GM18517 (cell line): Measurements from ENCODE around the gene FNTB.

ENCODE experiments used
- ATAC-seq: cut with Tn5 transposase; IDR thresholded peaks from one replicate; pipeline ENCODE4 v1.9.1; 2021; ENCODE audit warnings: mild to moderate bottlenecking, moderate library complexity; ENCODE audit not compliant: unreplicated experiment

FNTB gene, protein sequence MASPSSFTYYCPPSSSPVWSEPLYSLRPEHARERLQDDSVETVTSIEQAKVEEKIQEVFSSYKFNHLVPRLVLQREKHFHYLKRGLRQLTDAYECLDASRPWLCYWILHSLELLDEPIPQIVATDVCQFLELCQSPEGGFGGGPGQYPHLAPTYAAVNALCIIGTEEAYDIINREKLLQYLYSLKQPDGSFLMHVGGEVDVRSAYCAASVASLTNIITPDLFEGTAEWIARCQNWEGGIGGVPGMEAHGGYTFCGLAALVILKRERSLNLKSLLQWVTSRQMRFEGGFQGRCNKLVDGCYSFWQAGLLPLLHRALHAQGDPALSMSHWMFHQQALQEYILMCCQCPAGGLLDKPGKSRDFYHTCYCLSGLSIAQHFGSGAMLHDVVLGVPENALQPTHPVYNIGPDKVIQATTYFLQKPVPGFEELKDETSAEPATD

GRCh38 chr14:64986648-64987437 is at the start of gene FNTB:
Gene FNTB, plus strand, starts transcription at chr14:64986895. Its CDS starts 59 bp downstream, at chr14:64986954.
- ATAC-seq: peak; percentile 81

DNA sequence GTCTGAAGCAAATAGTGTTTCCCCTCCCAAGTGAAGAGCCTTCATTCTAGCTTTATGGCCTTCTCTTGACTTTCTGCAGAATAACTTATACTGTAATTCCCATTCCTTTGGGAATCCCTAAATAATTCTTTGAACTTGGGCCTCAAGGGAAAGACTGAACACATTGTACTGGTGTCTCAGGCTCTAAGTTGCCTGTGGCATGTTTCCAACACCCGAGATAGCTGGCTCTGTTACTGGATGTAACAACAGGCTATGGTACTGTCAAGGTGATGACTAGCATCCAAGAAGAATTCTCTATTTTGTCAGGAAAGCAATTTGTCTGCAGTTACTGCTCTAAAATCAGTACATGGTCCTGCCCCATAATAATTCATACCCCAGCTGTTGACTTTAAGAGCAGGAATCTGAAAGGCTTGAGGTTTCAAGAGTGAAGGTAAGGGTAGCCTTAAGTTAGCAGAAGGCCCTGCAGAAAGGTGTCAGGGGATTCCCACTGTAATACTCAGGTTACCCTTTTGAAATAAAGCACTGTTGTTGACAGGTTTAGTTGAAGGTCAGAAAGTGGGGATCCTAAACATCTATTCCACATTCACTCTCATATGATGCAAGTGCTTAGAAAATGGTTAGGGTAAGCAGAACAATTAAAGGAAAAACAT is 49.4 kb upstream of the FNTB start:
- no peak for ATAC-seq

- ATAC-seq: no peak
Measured at GRCh38 chr14:64937821-64938193, 48.9 kb upstream of the FNTB start.

- no peak for ATAC-seq
Measured at GRCh38 chr14:64938972-64939816, 47.5 kb upstream of the FNTB start.

- no peak for ATAC-seq
Measured at GRCh38 chr14:64939817-64940190, 46.9 kb upstream of the FNTB start.

DNA sequence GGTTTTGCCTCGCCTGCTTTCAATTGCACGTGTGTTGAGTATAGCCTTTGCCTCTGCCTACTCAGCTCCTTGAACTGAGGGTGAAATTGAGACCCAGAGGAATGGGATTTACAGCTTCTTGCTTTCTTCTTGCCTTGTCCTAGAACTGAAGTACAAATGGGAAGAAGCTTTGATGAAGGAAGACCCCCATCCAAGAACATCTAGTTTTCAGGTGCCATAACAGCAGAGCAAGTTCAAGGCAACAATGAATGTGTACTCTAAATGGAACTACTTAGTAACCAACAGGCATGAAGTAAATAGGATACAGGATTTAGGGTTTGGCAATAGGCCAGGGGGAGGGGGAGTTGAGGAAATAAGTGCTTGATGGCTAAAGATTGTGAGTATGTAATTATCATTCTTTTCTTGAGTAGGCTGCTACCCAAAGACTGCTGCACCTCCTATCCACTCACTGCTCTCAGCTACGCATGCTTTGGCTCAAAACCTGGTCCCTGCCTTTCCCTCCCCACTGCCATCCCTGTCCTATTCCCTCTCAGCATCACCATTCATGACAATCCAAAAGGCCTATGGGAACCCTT is 46.3 kb upstream of the FNTB start:
- ATAC-seq: no peak

- ATAC-seq: no peak
Measured at GRCh38 chr14:64942531-64943111, 44.1 kb upstream of the FNTB start, which contains the start of gene GPX2. Gene GPX2, minus strand, starts transcription at chr14:64942745. Its CDS starts 19 bp downstream, at chr14:64942726.

DNA sequence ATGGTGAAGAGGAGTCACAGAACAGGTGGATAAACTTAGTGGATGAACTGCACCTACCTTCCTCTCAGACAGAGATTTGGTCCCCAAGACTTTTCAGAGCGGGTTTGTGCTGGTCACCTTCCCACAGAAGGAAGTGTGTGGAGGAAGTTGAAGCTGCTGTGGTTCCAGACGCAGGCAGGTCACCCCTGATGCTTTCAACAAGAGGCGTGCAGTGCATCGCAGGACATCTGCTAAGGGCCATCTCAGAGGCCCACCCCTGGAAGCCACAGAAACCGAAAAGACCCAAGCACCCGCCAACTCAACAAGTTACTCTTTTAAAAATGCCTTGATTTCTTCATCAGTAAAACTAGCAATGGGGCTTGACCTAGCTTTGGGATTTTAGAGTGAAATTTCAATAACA is 43.1 kb upstream of the FNTB start:
- ATAC-seq: no peak

DNA sequence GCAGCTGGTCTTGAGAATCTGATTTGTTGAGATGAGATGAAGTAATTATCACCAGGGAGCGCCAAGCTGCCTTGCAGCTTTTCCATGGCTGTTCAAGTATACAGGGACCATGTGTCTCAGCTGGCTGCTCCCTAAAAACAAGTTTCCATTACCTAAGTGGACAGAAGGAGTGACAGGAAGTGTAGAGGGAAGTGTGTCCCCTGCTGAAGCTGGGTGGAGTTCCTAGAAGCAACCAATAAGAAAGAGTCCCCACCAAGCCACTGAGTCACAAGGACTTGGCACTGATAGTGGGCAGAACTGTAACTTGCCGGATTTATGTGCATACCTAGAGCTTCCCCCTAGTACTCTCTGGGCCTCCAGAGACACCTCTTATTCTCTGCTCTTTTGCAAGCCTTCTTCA is 42.7 kb upstream of the FNTB start:
- ATAC-seq: no peak

DNA sequence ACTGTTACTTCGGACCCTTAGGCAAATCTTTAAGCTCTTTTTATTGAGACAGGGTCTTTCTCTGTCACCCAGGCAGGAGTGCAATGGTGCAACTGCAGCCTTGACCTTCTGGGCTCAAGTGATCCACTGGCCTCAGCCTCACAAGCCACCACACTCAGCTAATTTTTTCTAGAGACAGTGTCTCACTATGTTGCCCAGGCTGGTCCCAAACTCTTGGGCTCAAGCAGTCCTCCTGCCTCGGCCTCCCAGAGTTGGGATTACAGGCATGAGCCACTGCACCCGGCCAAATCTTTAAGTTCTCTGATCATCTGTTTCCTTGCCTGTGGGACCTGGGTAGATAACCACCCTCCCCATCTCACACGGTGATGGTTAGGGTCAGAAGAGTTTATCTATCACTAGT is 41.8 kb upstream of the FNTB start:
- ATAC-seq: no peak

DNA sequence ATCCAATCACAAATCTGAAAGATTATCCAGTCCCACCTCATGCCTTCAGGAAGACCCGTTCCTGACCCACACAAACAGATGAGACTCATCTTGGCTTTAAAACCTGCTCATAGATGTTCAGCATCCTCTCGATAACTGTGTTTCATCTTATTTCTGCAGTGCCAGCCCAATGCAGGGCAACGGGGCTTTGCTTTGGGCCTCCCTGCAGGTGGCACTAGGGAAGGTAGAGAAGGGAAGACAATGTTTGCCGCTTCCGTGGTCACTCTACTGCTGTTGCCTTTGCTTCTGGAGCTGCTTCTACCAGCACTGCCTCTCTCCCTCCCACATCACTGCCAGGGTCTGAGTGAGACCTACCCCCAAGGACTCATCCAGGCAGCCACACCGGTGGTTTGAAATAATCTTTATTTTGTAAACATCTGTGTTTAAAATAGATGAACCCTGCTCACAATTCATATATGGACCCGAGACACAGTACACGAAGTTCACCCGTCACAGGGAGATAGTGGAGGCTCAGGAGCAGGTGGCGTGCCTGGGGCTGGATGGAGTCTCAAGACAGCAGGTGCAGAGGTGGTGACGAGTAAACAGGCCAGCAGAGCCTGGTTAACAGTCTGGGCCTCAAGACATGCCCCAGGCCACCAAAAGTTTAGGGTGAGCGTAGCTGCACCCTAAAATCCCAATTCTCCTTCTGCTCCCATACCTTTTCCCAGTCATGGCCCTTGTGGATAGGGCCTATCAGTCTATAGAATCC is 41.1 kb upstream of the FNTB start:
- ATAC-seq: no peak

GRCh38 chr14:64946310-64947045 is 40.2 kb upstream of the FNTB start:
- no peak for ATAC-seq

GRCh38 chr14:64947710-64948611 is 38.7 kb upstream of the FNTB start:
- ATAC-seq: no peak

GRCh38 chr14:64948612-64949210 is 38.0 kb upstream of the FNTB start:
- no peak for ATAC-seq

DNA sequence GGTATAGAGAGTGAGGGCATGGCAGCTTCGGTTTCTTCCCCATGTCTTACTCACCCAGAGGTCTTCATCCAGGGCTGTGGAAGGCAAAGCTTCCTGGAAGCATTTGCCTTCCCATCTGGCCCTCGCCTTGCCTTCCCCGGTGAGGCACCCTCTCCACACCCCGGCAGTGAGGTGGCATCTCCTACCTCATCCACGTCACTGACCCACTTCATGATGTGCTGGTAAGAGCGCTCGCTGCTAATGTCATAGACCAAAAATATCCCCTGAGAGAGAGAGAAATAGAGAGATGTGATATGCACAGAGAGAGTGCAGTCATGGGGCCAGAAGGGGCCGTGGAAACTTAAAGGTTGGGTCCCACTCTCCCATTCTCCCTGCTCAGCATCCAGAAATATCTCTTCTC is 35.8 kb upstream of the FNTB start:
- ATAC-seq: no peak

DNA sequence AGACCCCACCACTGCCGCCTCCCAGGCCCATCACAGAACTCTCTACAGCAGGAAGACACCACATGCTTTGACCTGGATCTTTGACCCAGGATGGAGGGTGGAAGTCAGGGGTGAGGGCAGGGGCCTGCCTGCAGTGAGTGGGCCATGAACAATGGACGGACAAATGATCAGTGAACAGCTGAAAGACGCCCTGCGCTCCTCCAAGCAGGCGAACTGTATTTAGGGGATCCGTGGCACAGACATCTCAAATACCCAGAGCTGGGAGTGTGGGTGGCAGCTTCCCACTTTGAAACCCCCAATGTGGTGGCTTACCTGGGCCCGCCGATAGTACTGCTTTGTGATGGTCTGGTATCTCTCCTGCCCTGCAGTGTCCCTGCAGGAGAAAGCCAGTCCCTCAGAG is 35.4 kb upstream of the FNTB start:
- no peak for ATAC-seq

DNA sequence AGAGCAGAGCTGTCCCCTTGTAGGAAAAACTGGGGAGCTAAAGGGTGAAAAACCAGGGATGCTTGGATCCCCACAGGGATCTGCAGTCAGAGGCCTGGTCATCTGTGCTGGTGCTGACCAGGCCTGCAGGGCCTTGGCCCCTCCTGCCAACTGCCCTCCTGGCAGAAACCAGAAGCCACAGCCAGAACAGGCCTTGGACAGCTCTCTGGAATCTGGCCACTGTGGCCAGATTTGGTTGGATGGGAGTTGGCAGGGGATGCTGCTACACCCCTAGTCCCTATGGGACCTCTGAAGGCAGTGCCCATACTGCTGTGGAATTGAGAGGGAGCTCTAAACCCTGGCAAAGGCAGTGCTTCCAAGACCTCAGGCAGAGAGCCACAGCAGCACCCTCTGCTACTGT is 35.0 kb upstream of the FNTB start:
- ATAC-seq: no peak
